PC-3 (cell line): Measurements from ENCODE around the gene PSAPL1. TPM values are rescaled to one million over a fixed set of nuclear protein-coding genes. Genes with fewer than 3 reads are reported as not detected.

Experiments used
- ATAC-seq: fragments of 200-7000 bp; cut with Tn5 transposase; 2 replicates; pipeline ENCODE4 v1.9.1; 2020; ENCODE audit warnings: mild to moderate bottlenecking, moderate library complexity
- BruUV-seq: library from RNA; stranded (reverse); fragments of 400-500 nt; replicated peaks from 2 replicates; lab custom pipeline; 2021; lab: Mats Ljungman, UMichigan
- CTCF ChIA-PET: fragments of 300-600 bp; sonication (Branson Sonifier 250); formaldehyde crosslinking; loops from one replicate; lab custom pipeline; 2022; ENCODE audit warnings: antibody characterized with exemption; lab: Charles Lee
- POLR2A ChIA-PET: fragments of 300-600 bp; sonication (Branson Sonifier 250); formaldehyde crosslinking; loops from one replicate; lab custom pipeline; 2022; ENCODE audit warnings: antibody characterized with exemption; ENCODE audit not compliant: unreplicated experiment; lab: Charles Lee
- DNase-seq: peaks from one replicate; pipeline ENCODE4 v3.0.0-alpha.2; 2015
- H2AFZ ChIP-seq: fragments of 300-600 bp; sonication (generic); 2 replicates; pipeline ENCODE4 v1.6.0; 2016; ENCODE audit warnings: antibody characterized with exemption, low read length
- H3F3A ChIP-seq: fragments of 300-600 bp; sonication (generic); one replicate; pipeline ENCODE4 v1.6.0; 2017; ENCODE audit warnings: antibody characterized with exemption, low read length, control low read depth, mild to moderate bottlenecking; ENCODE audit not compliant: unreplicated experiment
- H3K27ac ChIP-seq: fragments of 300-600 bp; sonication (generic); 2 replicates; pipeline ENCODE4 v1.5.1; 2016; ENCODE audit warnings: mild to moderate bottlenecking, low read length
- H3K27me3 ChIP-seq: fragments of 300-600 bp; sonication (generic); 2 replicates; pipeline ENCODE4 v1.6.1; 2016; ENCODE audit warnings: low read length, mixed read lengths
- H3K36me3 ChIP-seq: fragments of 300-600 bp; sonication (generic); 2 replicates; pipeline ENCODE4 v1.6.1; 2016; ENCODE audit warnings: low read depth, mixed run types, low read length, mixed read lengths
- H3K4me1 ChIP-seq: fragments of 300-600 bp; sonication (generic); 2 replicates; pipeline ENCODE4 v1.5.1; 2016; ENCODE audit warnings: low read length; ENCODE audit not compliant: insufficient read depth
- H3K4me2 ChIP-seq: fragments of 300-600 bp; sonication (generic); 2 replicates; pipeline ENCODE4 v1.6.0; 2016; ENCODE audit warnings: low read length
- H3K4me3 ChIP-seq: fragments of 300-600 bp; sonication (generic); 2 replicates; pipeline ENCODE4 v1.5.1; 2016; ENCODE audit warnings: mild to moderate bottlenecking, low read length, mixed read lengths
- H3K79me2 ChIP-seq: fragments of 300-600 bp; sonication (generic); 2 replicates; pipeline ENCODE4 v1.6.1; 2017; ENCODE audit warnings: low read length, mixed read lengths
- H3K9ac ChIP-seq: fragments of 300-600 bp; sonication (generic); 2 replicates; pipeline ENCODE4 v1.6.0; 2016; ENCODE audit warnings: mild to moderate bottlenecking, low read length
- H3K9me2 ChIP-seq: fragments of 300-600 bp; sonication (generic); replicated peaks from 2 replicates; pipeline ENCODE4 v1.6.1; 2016; ENCODE audit warnings: mixed run types, low read length, mixed read lengths
- H3K9me3 ChIP-seq: fragments of 300-600 bp; sonication (generic); 2 replicates; pipeline ENCODE4 v1.6.1; 2016; ENCODE audit warnings: low read length, mixed read lengths
- H4K20me1 ChIP-seq: fragments of 300-600 bp; sonication (generic); 2 replicates; pipeline ENCODE4 v1.6.1; 2016; ENCODE audit warnings: low read length, mixed read lengths
- EZH2 ChIP-seq: fragments of 300-600 bp; sonication (generic); IDR thresholded peaks from one replicate; pipeline ENCODE4 v1.6.1; 2017; ENCODE audit warnings: antibody characterized with exemption, mild to moderate bottlenecking, low read length; ENCODE audit not compliant: unreplicated experiment
- EZH2phosphoT487 ChIP-seq: fragments of 300-600 bp; sonication (generic); IDR thresholded peaks from 2 replicates; pipeline ENCODE4 v1.6.1; 2018; ENCODE audit warnings: mild to moderate bottlenecking, antibody characterized with exemption, low read length, borderline replicate concordance
- intact Hi-C: fragments of 100-400 bp; cut with micrococcal nuclease; formaldehyde crosslinking; loops from 2 replicates; pipeline ENCODE4 v1.9.0; 2023
- total RNA-seq: library from RNA; depleted of rRNA; stranded (reverse); fragments of >200 nt; gene quantifications from 2 replicates; pipeline ENCODE4 v1.2.3, GENCODE V29; 2014
- TF ChIP-seq, protein P1 (sequence below): fragments of 300-600 bp; sonication (generic); conservative IDR thresholded peaks from 2 replicates; pipeline ENCODE4 v1.5.1; 2017; ENCODE audit warnings: antibody characterized with exemption, low read depth, mild to moderate bottlenecking, low read length

The PSAPL1 gene
- total RNA-seq, 1 experiment from 2014 or later = 0.15 TPM

DNA sequence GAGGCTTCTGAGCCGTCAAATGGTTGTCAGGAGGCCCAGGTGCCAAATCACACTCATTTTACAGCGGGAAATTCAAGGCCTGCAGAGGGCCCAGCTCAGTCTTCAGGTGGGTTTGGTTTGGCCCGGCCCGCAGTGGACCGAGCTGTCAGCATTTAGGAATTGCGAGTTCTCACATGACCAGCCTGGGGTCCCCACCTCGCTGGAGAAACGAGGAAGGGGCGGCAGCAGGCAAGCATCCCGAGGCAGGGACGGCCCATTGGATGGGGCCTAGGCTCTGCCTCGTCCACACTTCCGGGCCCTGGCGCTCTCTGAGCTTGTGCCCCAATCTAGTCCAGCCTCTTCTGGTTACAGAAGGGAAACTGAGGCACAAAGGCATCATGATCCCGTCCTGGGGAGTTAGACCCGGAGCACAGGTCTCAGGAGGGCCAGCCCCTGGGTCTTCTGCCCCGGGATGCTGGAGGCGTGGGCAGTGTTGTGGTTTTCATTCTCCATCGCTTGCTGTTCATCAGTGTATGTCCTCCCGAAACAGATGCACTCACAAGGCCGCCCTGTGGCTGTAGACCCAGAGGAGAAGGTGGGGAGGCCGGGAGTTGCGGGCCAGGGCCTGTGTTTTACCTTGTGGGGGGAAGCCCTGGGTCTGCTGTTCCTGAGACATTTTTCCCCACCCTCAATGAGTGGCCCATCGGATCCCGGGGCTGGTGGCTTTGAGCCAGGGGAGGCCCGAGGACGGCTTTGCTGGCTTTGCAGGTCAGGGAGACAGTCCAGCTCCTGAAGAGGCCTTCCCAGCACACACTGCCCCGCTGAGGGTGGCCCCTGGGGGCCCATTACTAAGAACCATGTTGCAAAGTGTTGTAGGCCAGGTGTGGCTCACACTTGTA is 8.9 kb downstream of the PSAPL1 start:
- H3K9ac ChIP-seq = no peak overlapping the region
- ChIA-PET CTCF (no interaction called here), POLR2A (no interaction called here)
- TF ChIP-seq EZH2 (no peak), EZH2phosphoT487 (no peak)
- TF ChIP-seq, protein P1, sequence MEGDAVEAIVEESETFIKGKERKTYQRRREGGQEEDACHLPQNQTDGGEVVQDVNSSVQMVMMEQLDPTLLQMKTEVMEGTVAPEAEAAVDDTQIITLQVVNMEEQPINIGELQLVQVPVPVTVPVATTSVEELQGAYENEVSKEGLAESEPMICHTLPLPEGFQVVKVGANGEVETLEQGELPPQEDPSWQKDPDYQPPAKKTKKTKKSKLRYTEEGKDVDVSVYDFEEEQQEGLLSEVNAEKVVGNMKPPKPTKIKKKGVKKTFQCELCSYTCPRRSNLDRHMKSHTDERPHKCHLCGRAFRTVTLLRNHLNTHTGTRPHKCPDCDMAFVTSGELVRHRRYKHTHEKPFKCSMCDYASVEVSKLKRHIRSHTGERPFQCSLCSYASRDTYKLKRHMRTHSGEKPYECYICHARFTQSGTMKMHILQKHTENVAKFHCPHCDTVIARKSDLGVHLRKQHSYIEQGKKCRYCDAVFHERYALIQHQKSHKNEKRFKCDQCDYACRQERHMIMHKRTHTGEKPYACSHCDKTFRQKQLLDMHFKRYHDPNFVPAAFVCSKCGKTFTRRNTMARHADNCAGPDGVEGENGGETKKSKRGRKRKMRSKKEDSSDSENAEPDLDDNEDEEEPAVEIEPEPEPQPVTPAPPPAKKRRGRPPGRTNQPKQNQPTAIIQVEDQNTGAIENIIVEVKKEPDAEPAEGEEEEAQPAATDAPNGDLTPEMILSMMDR = no peak
- H3K4me2 ChIP-seq = no peak overlapping the region
- H3K9me3 ChIP-seq = no peaks in the 10 kb centered on the region
- no peaks in the 10 kb centered on the region for H4K20me1 ChIP-seq
- DNase-seq = no peak
- intact Hi-C loops = no loop called here
- no peaks in the 10 kb centered on the region for H3K27me3 ChIP-seq
- 0 out of 2 replicates have a peak, but pooled peaks cover 5% of the 10 kb centered on the region for H3K4me1 ChIP-seq
- no peaks in the 10 kb centered on the region for H3F3A ChIP-seq
- H3K27ac ChIP-seq = no peak overlapping the region
- no peaks in the 10 kb centered on the region for H3K9me2 ChIP-seq
- no peak for ATAC-seq
- H2AFZ ChIP-seq = no peak overlapping the region
- no peaks in the 10 kb centered on the region for H3K36me3 ChIP-seq
- no TSS peak for BruUV-seq
- H3K4me3 ChIP-seq = no peak overlapping the region
- no peaks in the 10 kb centered on the region for H3K79me2 ChIP-seq

DNA sequence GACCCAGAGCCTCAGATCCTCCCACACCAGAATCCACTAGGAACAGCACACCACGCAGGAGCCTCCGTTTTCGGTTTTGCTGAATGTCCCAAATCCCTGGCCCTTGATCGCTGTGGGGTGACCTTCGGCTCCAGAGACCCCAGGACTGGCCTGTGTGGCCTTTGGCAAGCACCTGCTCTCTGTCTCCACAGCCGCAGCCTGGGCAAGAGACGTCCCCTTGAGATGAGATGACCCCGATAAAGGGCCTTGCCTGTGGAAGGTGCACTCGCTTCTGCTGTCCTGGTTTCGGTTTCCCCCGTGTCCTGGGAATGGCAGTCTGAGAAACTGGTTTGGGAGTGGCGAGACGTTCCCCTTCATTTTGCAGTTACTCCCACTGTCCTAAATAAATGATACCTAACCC is 9.6 kb downstream of the PSAPL1 start:
- no peak overlapping the region for H3K9ac ChIP-seq
- H4K20me1 ChIP-seq = no peaks in the 10 kb centered on the region
- no peaks in the 10 kb centered on the region for H3F3A ChIP-seq
- H3K79me2 ChIP-seq = no peaks in the 10 kb centered on the region
- no peaks in the 10 kb centered on the region for H3K9me3 ChIP-seq
- no TSS peak for BruUV-seq
- no peak overlapping the region for H3K4me2 ChIP-seq
- ATAC-seq (no peak), DNase-seq (no peak)
- ChIA-PET POLR2A (no interaction called here), CTCF (no interaction called here)
- H3K27me3 ChIP-seq = no peaks in the 10 kb centered on the region
- H3K27ac ChIP-seq = no peak overlapping the region
- no peak overlapping the region for H2AFZ ChIP-seq
- H3K36me3 ChIP-seq = no peaks in the 10 kb centered on the region
- no peaks in the 10 kb centered on the region for H3K9me2 ChIP-seq
- H3K4me3 ChIP-seq = no peak overlapping the region
- no peaks in the 10 kb centered on the region for H3K4me1 ChIP-seq
- TF ChIP-seq, protein P1 = no peak
- no peak for TF ChIP-seq EZH2phosphoT487
- TF ChIP-seq EZH2 = no peak
- intact Hi-C loops = no loop called here

DNA sequence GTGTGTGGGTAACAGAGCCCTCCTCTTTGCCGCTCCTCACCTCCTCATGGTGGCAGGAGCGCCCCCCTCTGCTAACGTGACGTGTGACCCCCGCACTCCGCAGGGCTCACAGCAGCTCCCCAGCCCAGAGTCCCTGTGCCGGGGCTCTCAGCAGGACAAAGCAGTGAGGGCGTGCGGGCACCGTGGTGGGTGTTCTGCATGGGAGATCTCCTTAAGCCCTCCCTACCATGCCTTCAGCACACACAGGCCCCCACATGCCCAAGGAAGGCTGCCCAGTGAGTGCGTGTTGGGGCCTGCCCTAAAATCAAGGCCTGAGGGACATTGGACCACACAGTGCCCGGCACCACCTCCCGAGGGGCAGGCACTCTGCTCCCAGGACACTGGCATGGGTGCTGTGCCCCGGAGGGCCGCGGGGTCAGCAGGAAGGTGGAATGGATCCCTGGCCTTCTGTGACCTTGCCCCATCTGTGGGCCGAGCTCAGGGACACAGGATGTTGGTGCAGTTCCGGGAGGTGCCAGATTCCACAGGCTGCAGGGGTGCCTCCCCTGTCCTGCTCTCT is 10.1 kb downstream of the PSAPL1 start:
- Histone ChIP-seq H3K4me1 (no peaks in the 10 kb centered on the region), H3F3A (no peaks in the 10 kb centered on the region), H3K4me2 (no peak overlapping the region), H3K36me3 (no peaks in the 10 kb centered on the region), H3K9ac (no peak overlapping the region), H4K20me1 (no peaks in the 10 kb centered on the region), H3K4me3 (no peak overlapping the region), H3K27ac (no peak overlapping the region), H3K9me3 (no peaks in the 10 kb centered on the region), H2AFZ (no peak overlapping the region), H3K27me3 (no peaks in the 10 kb centered on the region), H3K9me2 (no peaks in the 10 kb centered on the region), H3K79me2 (no peaks in the 10 kb centered on the region)
- no peak for TF ChIP-seq EZH2phosphoT487
- TF ChIP-seq, protein P1 = no peak
- TF ChIP-seq EZH2 = no peak
- no peak for DNase-seq
- intact Hi-C loops = no loop called here
- ChIA-PET POLR2A (no interaction called here), CTCF (interaction anchor here (0.5 kb wide), 1 partner anchor 206 kb away, joined by 3 read pairs; no protein-coding TSS in a partner anchor)
- no peak for ATAC-seq
- BruUV-seq = no TSS peak
